Smooth muscle cell (in vitro differentiated cells): ENCODE data around the gene TUBA3E. TPM values are rescaled to one million over a fixed set of nuclear protein-coding genes. Genes with fewer than 3 reads are reported as not detected.
"Not testable (repeated sequence)": the region's sequence is repeated elsewhere in the genome, so short reads cannot be mapped to it uniquely, and the experiment has no call there.

Experiments
- DNase-seq: peaks from one replicate; lab custom pipeline; 2025; ENCODE audit not compliant: unreplicated experiment; lab: John Stamatoyannopoulos, UW
- H2AFZ ChIP-seq: fragments of 200-600 bp; sonication (generic); 2 replicates; pipeline ENCODE4 v1.6.0; 2016; ENCODE audit warnings: antibody characterized with exemption, low read depth, mild to moderate bottlenecking
- H3F3A ChIP-seq: fragments of 200-600 bp; sonication (generic); 2 replicates; pipeline ENCODE4 v1.6.0; 2017; ENCODE audit warnings: antibody characterized with exemption, low read depth
- H3K27ac ChIP-seq: fragments of 200-600 bp; sonication (generic); 2 replicates; pipeline ENCODE4 v1.5.1; 2016; ENCODE audit warnings: low read depth, mild to moderate bottlenecking
- H3K27me3 ChIP-seq: fragments of 200-600 bp; sonication (generic); 2 replicates; pipeline ENCODE4 v1.6.1; 2016; ENCODE audit warnings: low read depth, mild to moderate bottlenecking
- H3K36me3 ChIP-seq: fragments of 200-600 bp; sonication (generic); 2 replicates; pipeline ENCODE4 v1.5.1; 2016; ENCODE audit warnings: low read depth
- H3K4me1 ChIP-seq: fragments of 200-600 bp; sonication (generic); 2 replicates; pipeline ENCODE4 v1.5.1; 2016; ENCODE audit warnings: low read depth
- H3K4me2 ChIP-seq: fragments of 200-600 bp; sonication (generic); 2 replicates; pipeline ENCODE4 v1.6.0; 2016; ENCODE audit warnings: mild to moderate bottlenecking
- H3K4me3 ChIP-seq: fragments of 200-600 bp; sonication (generic); 2 replicates; pipeline ENCODE4 v1.5.1; 2016; ENCODE audit warnings: mild to moderate bottlenecking
- H3K79me2 ChIP-seq: fragments of 200-600 bp; sonication (generic); 2 replicates; pipeline ENCODE4 v1.6.0; 2016; ENCODE audit warnings: low read depth, mild to moderate bottlenecking
- H3K9ac ChIP-seq: fragments of 200-600 bp; sonication (generic); 2 replicates; pipeline ENCODE4 v1.6.0; 2016; ENCODE audit warnings: low read depth
- H3K9me3 ChIP-seq: fragments of 200-600 bp; sonication (generic); replicated peaks from 2 replicates; pipeline ENCODE4 v1.5.1; 2016; ENCODE audit warnings: low read depth
- H4K20me1 ChIP-seq: fragments of 200-600 bp; sonication (generic); 2 replicates; pipeline ENCODE4 v1.6.0; 2016; ENCODE audit warnings: low read depth
- WGBS: methylation state at CpG from one replicate; pipeline ENCODE4 v1.1.7; 2016; ENCODE audit warnings: low lambda C conversion rate; 5-methylcytosine and 5-hydroxymethylcytosine counted together
- polyA plus RNA-seq: library from polyadenylated mRNA; unstranded; fragments of >200 nt; fragmentation: Nextera tagmentation; extraction: Ambion mirVana; gene quantifications from 2 replicates; pipeline ENCODE4 v1.2.1, GENCODE V29; 2016
- total RNA-seq: library from RNA; depleted of rRNA; stranded (reverse); fragments of >200 nt; gene quantifications from 2 replicates; pipeline ENCODE4 v1.2.3, GENCODE V29; 2014
- TF ChIP-seq, protein P1 (sequence below): fragments of 200-600 bp; sonication (generic); IDR thresholded peaks from 2 replicates; pipeline ENCODE4 v1.5.1; 2017; ENCODE audit warnings: borderline replicate concordance, mild to moderate bottlenecking, antibody characterized with exemption; ENCODE audit not compliant: insufficient read depth, poor library complexity, severe bottlenecking

TUBA3E gene
- total and polyA plus RNA-seq, 2 experiments from 2014 or later, result not detected

- H3K27ac ChIP-seq, result no peak overlapping the region
- H3K4me3 ChIP-seq, result no peak overlapping the region
- WGBS, result 99% methylated on average over 9 of the region's 9 CpGs
- H3K36me3 ChIP-seq, result no peaks in the 10 kb centered on the region
- H3K4me2 ChIP-seq, result no peak overlapping the region
- TF ChIP-seq, protein P1, sequence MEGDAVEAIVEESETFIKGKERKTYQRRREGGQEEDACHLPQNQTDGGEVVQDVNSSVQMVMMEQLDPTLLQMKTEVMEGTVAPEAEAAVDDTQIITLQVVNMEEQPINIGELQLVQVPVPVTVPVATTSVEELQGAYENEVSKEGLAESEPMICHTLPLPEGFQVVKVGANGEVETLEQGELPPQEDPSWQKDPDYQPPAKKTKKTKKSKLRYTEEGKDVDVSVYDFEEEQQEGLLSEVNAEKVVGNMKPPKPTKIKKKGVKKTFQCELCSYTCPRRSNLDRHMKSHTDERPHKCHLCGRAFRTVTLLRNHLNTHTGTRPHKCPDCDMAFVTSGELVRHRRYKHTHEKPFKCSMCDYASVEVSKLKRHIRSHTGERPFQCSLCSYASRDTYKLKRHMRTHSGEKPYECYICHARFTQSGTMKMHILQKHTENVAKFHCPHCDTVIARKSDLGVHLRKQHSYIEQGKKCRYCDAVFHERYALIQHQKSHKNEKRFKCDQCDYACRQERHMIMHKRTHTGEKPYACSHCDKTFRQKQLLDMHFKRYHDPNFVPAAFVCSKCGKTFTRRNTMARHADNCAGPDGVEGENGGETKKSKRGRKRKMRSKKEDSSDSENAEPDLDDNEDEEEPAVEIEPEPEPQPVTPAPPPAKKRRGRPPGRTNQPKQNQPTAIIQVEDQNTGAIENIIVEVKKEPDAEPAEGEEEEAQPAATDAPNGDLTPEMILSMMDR, result no peak
- no peaks in the 10 kb centered on the region for H3K4me1 ChIP-seq
- no peak overlapping the region for H3K9ac ChIP-seq
- no peaks in the 10 kb centered on the region for H3K79me2 ChIP-seq
- H3K9me3 ChIP-seq, result no peaks in the 10 kb centered on the region
- no peak for DNase-seq
- no peaks in the 10 kb centered on the region for H3F3A ChIP-seq
- H4K20me1 ChIP-seq, result no peaks in the 10 kb centered on the region
- H2AFZ ChIP-seq, result no peak overlapping the region
- H3K27me3 ChIP-seq, result no peaks in the 10 kb centered on the region
These were observed 41.6 kb downstream of the TUBA3E start for GRCh38 chr2:130156624-130157004.

DNA sequence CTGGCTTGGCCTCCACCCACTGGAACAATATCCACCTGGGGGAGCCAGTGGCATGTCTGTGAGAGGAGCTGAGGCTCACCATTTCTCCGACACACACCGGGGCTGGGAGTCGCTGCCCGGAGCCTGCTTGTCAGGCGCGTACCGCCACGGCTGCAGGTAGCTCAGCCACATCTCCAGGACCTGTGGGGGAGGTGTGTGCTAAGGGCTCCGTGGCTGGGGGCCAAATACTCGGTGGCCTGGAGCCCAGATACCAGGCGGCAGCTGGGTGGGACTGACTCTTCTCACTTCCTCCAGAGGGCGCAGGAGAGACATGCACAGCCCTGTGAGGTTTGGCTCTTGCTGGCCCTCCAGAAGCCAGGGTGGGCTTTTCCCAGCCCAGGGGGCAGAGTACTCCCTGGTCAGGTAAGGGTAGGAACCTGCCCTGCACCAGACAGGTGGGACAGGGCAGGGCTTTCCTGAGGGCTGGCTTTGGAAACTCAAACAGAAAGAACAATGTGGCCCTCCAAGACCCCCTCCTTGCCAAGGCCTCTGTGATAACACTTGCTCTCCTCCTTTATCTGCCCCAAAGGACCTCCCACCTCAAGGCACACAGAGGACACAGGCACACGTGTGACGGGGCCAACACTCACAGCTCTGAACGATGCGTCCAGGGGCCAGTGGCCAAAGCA lies 42.1 kb downstream of the TUBA3E start:
- H3K9me3 ChIP-seq, H3K79me2 ChIP-seq, H2AFZ ChIP-seq, H3K27me3 ChIP-seq, H3F3A ChIP-seq, DNase-seq, H3K4me3 ChIP-seq, H4K20me1 ChIP-seq, H3K4me2 ChIP-seq, H3K36me3 ChIP-seq, H3K4me1 ChIP-seq, H3K27ac ChIP-seq, H3K9ac ChIP-seq: not testable (repeated sequence)
- TF ChIP-seq, protein P1, result peak; percentile 36
- 83% methylated on average over 16 of the region's 16 CpGs for WGBS

DNA sequence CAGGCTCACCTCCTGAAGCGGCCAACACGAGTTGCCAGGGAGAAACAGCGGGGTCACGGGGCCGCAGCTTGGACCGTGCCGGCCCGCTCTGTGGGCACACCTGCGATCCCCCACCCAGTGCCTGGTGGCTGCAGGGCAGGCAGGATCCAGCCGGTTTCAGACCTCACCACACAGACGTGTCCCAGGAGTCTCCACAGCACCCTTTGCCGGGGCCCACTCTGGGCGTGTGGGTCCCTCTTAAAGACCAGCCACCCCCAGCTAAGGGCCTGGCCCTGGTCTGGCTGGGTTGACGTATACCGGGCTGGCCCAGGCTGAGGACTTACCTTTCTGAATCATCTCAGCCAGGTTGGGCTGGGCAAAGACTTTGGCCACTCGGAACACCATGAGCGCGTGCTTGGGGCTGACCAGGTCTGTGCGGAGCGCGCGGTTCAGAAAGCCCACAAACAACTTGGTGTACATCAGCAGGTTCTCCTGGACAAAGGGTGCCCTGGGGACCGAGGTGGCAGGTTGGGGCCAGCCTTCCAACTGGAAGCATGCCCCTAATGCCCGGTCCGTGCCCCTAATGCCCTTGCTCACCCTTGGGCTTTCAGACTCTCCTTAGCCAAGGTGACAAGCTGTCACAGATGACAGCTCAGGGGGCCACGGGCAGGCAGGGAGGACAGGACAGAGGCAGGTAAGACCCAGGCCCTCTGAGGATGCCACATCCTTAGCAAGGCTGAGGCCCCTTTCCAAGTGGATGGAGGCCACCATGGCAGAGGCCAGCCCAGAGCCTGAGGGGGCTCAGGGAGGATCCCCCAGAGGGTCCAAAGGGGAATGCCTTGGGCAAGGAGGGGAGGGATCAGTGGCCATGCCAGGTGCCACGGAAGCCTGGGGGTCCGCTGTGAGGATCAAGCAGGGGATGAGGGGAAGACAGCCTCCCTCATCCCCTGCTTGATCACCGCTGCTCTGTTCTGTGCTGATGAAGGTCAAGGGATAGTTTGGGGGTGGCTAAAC lies 43.2 kb downstream of the TUBA3E start:
- DNase-seq, result no peak
- H3K79me2 ChIP-seq, result no peaks in the 10 kb centered on the region
- H3K4me3 ChIP-seq, result no peak overlapping the region
- 99% methylated on average over 29 of the region's 29 CpGs for WGBS
- H4K20me1 ChIP-seq, result no peaks in the 10 kb centered on the region
- no peak overlapping the region for H2AFZ ChIP-seq
- H3K27ac ChIP-seq, result no peak overlapping the region
- H3K27me3 ChIP-seq, result no peaks in the 10 kb centered on the region
- no peaks in the 10 kb centered on the region for H3F3A ChIP-seq
- H3K9ac ChIP-seq, result no peak overlapping the region
- no peaks in the 10 kb centered on the region for H3K36me3 ChIP-seq
- no peak overlapping the region for H3K4me2 ChIP-seq
- TF ChIP-seq, protein P1, result no peak
- no peaks in the 10 kb centered on the region for H3K9me3 ChIP-seq
- no peaks in the 10 kb centered on the region for H3K4me1 ChIP-seq

GRCh38 chr2:130154423-130154770 lies 43.8 kb downstream of the TUBA3E start:
- not testable (repeated sequence) for H3K4me2 ChIP-seq, H3K79me2 ChIP-seq, H3K4me3 ChIP-seq, H3K27me3 ChIP-seq, H3K27ac ChIP-seq, H3K36me3 ChIP-seq, H3K4me1 ChIP-seq, H2AFZ ChIP-seq, DNase-seq, H3K9ac ChIP-seq, H3F3A ChIP-seq, H3K9me3 ChIP-seq, H4K20me1 ChIP-seq
- 98% methylated on average over 8 of the region's 8 CpGs for WGBS

GRCh38 chr2:130153721-130154422 lies 44.4 kb downstream of the TUBA3E start:
- not testable (repeated sequence) for H3K27me3 ChIP-seq, H3K27ac ChIP-seq, H3K79me2 ChIP-seq, H3K9ac ChIP-seq, H3K4me1 ChIP-seq, H3K36me3 ChIP-seq, H4K20me1 ChIP-seq, H2AFZ ChIP-seq, H3K4me2 ChIP-seq, H3F3A ChIP-seq, H3K9me3 ChIP-seq, DNase-seq, H3K4me3 ChIP-seq
- WGBS, result 98% methylated on average over 22 of the region's 23 CpGs
